GM12891 (cell line): ENCODE results near the gene CXCL13.

Experiments used
- PAX5 ChIP-seq: IDR thresholded peaks from 2 replicates; pipeline ENCODE4 v1.6.1; 2011; ENCODE audit warnings: low read length, moderate library complexity, mild to moderate bottlenecking; ENCODE audit not compliant: insufficient read depth, severe bottlenecking
- POLR2A ChIP-seq: IDR thresholded peaks from 2 replicates; pipeline ENCODE4 v1.6.1; 2011; ENCODE audit warnings: low read depth, low read length, control low read depth
- POLR2AphosphoS5 ChIP-seq: IDR thresholded peaks from 2 replicates; pipeline ENCODE4 v1.6.1; 2011; ENCODE audit warnings: low read depth, low read length, control low read depth
- SPI1 ChIP-seq: IDR thresholded peaks from 2 replicates; pipeline ENCODE4 v1.6.1; 2011; ENCODE audit warnings: low read depth, low read length, control low read depth
- TAF1 ChIP-seq: IDR thresholded peaks from 2 replicates; pipeline ENCODE4 v1.6.1; 2011; ENCODE audit warnings: low read depth, low read length, control low read depth

DNA sequence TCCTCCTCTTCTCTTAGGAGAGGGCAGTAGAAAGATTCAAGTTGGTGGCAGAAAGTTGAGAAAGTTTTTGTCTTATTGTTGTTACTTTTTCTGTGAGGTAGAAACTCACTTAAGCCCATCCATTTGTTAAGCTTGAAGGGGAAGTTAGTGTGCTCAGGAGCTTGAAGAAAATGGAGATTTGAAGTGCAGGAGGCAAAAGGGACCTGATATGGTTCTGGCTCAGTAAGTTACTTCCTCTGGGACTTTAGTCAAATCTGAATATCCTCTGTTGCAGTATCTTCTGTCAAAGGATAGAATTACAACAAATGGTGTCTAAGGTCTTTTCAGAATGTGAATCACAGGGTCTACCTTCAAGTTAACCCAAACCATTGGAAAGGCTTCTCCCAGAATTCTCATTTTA, 46.2 kb downstream of the CXCL13 start:
- TF ChIP-seq POLR2A = no peak
- no peak for TF ChIP-seq TAF1
- no peak for TF ChIP-seq POLR2AphosphoS5
- TF ChIP-seq PAX5 = no peak
- TF ChIP-seq SPI1 = no peak
